OCI-LY1 (cell line): Measurements from ENCODE around the gene GPRIN2.

Source experiments
- CTCF ChIP-seq: fragments of 200-600 bp; sonication (generic), shearing (Covaris generic); IDR thresholded peaks from 2 replicates; pipeline ENCODE4 v1.5.1; 2017; ENCODE audit warnings: mild to moderate bottlenecking, antibody characterized with exemption, low read length, moderate library complexity, mixed read lengths
- EZH2 ChIP-seq: fragments of 200-600 bp; sonication (generic), shearing (Covaris generic); IDR thresholded peaks from 2 replicates; pipeline ENCODE4 v1.8.0; 2017; ENCODE audit warnings: borderline replicate concordance, mixed run types, mild to moderate bottlenecking, antibody characterized with exemption, low read length, moderate library complexity, mixed read lengths

GRCh38 chr10:46528171-46528671, 28.2 kb downstream of the GPRIN2 start:
- TF ChIP-seq CTCF, result no peak
- no peak for TF ChIP-seq EZH2
